Measurements from ENCODE around the gene SPARC.

Gene SPARC

GRCh38 chr5:151619812-151620460 is 66.8 kb downstream of the SPARC start:
- ATAC-seq, result no peak
- no peak for TF ChIP-seq ZC3H10 (CRISPR knock-in tag; IDR thresholded peaks at IDR 0.05)
- TF ChIP-seq ARNTL (CRISPR knock-in tag; IDR thresholded peaks at IDR 0.05; ENCODE audit: borderline replicate concordance, low read depth), result no peak
- no peak for TF ChIP-seq RARB (CRISPR knock-in tag; IDR thresholded peaks at IDR 0.05)
- TF ChIP-seq CREB5 (CRISPR knock-in tag; IDR thresholded peaks at IDR 0.05; ENCODE audit: low read depth), result no peak
- TF ChIP-seq ZNF565 (CRISPR knock-in tag; conservative IDR thresholded peaks at IDR 0.05; ENCODE audit: low read depth), result no peak

GRCh38 chr5:151618907-151619306 is 67.8 kb downstream of the SPARC start:
- TF ChIP-seq ZFP3 (CRISPR knock-in tag; IDR thresholded peaks at IDR 0.05) (no peak), BACH2 (CRISPR knock-in tag; IDR thresholded peaks at IDR 0.05; ENCODE audit: borderline replicate concordance) (no peak), TCF4 (CRISPR knock-in tag; IDR thresholded peaks at IDR 0.05; ENCODE audit: borderline replicate concordance) (no peak), ISL1 (CRISPR knock-in tag; IDR thresholded peaks at IDR 0.05) (no peak), ZC3H10 (CRISPR knock-in tag; IDR thresholded peaks at IDR 0.05) (no peak)
- no peak for ATAC-seq

GRCh38 chr5:151617841-151618710 is 68.6 kb downstream of the SPARC start:
- TF ChIP-seq CSRNP3 (CRISPR knock-in tag; IDR thresholded peaks at IDR 0.05), result no peak

GRCh38 chr5:151617383-151617840 is 69.3 kb downstream of the SPARC start:
- no peak for ATAC-seq
- TF ChIP-seq ISL1 (CRISPR knock-in tag; IDR thresholded peaks at IDR 0.05), result no peak
- no peak for TF ChIP-seq CSDC2 (CRISPR knock-in tag; IDR thresholded peaks at IDR 0.05)
- no peak for TF ChIP-seq ESRRG (CRISPR knock-in tag; IDR thresholded peaks at IDR 0.05)
- no peak for TF ChIP-seq ZNF8 (CRISPR knock-in tag; IDR thresholded peaks at IDR 0.05)
- TF ChIP-seq TCF4 (CRISPR knock-in tag; IDR thresholded peaks at IDR 0.05; ENCODE audit: borderline replicate concordance), result no peak
- no peak for TF ChIP-seq BACH2 (CRISPR knock-in tag; IDR thresholded peaks at IDR 0.05; ENCODE audit: borderline replicate concordance)
- no peak for TF ChIP-seq ZC3H10 (CRISPR knock-in tag; IDR thresholded peaks at IDR 0.05)
- no peak for TF ChIP-seq CREB5 (CRISPR knock-in tag; IDR thresholded peaks at IDR 0.05; ENCODE audit: low read depth)
- no peak for TF ChIP-seq PPARA (CRISPR knock-in tag; IDR thresholded peaks at IDR 0.05; ENCODE audit: borderline replicate concordance)
- no peak for TF ChIP-seq ARNTL (CRISPR knock-in tag; IDR thresholded peaks at IDR 0.05; ENCODE audit: borderline replicate concordance, low read depth)
- TF ChIP-seq ZNF565 (CRISPR knock-in tag; conservative IDR thresholded peaks at IDR 0.05; ENCODE audit: low read depth), result no peak
- no peak for TF ChIP-seq PATZ1 (CRISPR knock-in tag; IDR thresholded peaks at IDR 0.05; ENCODE audit: borderline replicate concordance)
- no peak for TF ChIP-seq ZFP3 (CRISPR knock-in tag; IDR thresholded peaks at IDR 0.05)
- no peak for TF ChIP-seq GLIS3 (CRISPR knock-in tag; IDR thresholded peaks at IDR 0.05)

More at GRCh38 chr5:151617841-151618710, 68.6 kb downstream of the SPARC start:
- no peak for ATAC-seq

GRCh38 chr5:151615431-151615830 is 71.3 kb downstream of the SPARC start:
- ATAC-seq, result no peak
- TF ChIP-seq PATZ1 (CRISPR knock-in tag; IDR thresholded peaks at IDR 0.05; ENCODE audit: borderline replicate concordance), result no peak
- no peak for TF ChIP-seq ZNF70 (CRISPR knock-in tag; IDR thresholded peaks at IDR 0.05)
- TF ChIP-seq CSRNP3 (CRISPR knock-in tag; IDR thresholded peaks at IDR 0.05), result no peak
- no peak for TF ChIP-seq ISL1 (CRISPR knock-in tag; IDR thresholded peaks at IDR 0.05)
- no peak for TF ChIP-seq ZNF565 (CRISPR knock-in tag; conservative IDR thresholded peaks at IDR 0.05; ENCODE audit: low read depth)
- no peak for TF ChIP-seq RARB (CRISPR knock-in tag; IDR thresholded peaks at IDR 0.05)
- no peak for TF ChIP-seq TCF4 (CRISPR knock-in tag; IDR thresholded peaks at IDR 0.05; ENCODE audit: borderline replicate concordance)
- no peak for TF ChIP-seq SNAI2 (CRISPR knock-in tag; IDR thresholded peaks at IDR 0.05)
- no peak for TF ChIP-seq CREB5 (CRISPR knock-in tag; IDR thresholded peaks at IDR 0.05; ENCODE audit: low read depth)
- no peak for TF ChIP-seq GLIS3 (CRISPR knock-in tag; IDR thresholded peaks at IDR 0.05)
- no peak for TF ChIP-seq PPARA (CRISPR knock-in tag; IDR thresholded peaks at IDR 0.05; ENCODE audit: borderline replicate concordance)
- no peak for TF ChIP-seq ZFP30 (CRISPR knock-in tag; IDR thresholded peaks at IDR 0.05)
- no peak for TF ChIP-seq ARNTL (CRISPR knock-in tag; IDR thresholded peaks at IDR 0.05; ENCODE audit: borderline replicate concordance, low read depth)
